ENCODE results near the gene TAGLN3. TPM values are rescaled to one million over a fixed set of nuclear protein-coding genes. Genes with fewer than 3 reads are reported as not detected.

TAGLN3 gene
- total RNA-seq, 4 donors from 2014 or later: 0.22 to 2.6 TPM; not detected in 2

DNA sequence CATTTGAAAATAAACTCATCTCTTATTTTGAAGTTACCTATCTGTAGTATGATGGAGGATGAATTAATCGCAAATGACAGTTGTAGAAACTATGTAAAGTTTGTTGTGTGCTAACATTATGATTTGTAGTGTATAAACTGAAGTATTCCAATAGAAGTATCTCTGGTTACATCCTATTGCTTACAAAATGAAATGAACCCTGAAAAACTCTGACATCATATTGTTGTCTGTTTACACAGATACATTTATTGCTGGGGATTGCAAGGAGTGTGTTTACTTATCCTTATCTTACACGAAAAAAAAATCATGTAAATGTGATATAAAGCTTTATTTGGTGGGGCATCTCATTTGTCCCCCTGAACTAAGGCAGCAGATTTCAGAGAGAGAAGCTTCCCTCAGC, 22.5 kb upstream of the TAGLN3 start:
- Histone ChIP-seq H3K4me1 (peaks cover 8 to 16% of the 10 kb centered on the region in 2 donors), H3K27ac (no peak overlapping the region), H3K9me3 (no peaks in the 10 kb centered on the region), H3K36me3 (peaks cover 0 to 2% of the 10 kb centered on the region in 2 donors), H3K27me3 (no peaks in the 10 kb centered on the region), H3K4me3 (replicated peaks in 1 of 3) (no peak overlapping the region)
- DNase-seq: no peak
- TF ChIP-seq, protein P1, sequence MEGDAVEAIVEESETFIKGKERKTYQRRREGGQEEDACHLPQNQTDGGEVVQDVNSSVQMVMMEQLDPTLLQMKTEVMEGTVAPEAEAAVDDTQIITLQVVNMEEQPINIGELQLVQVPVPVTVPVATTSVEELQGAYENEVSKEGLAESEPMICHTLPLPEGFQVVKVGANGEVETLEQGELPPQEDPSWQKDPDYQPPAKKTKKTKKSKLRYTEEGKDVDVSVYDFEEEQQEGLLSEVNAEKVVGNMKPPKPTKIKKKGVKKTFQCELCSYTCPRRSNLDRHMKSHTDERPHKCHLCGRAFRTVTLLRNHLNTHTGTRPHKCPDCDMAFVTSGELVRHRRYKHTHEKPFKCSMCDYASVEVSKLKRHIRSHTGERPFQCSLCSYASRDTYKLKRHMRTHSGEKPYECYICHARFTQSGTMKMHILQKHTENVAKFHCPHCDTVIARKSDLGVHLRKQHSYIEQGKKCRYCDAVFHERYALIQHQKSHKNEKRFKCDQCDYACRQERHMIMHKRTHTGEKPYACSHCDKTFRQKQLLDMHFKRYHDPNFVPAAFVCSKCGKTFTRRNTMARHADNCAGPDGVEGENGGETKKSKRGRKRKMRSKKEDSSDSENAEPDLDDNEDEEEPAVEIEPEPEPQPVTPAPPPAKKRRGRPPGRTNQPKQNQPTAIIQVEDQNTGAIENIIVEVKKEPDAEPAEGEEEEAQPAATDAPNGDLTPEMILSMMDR (IDR thresholded peaks at IDR 0.05): no peak
- no peak for TF ChIP-seq POLR2A (IDR thresholded peaks at IDR 0.05)
- WGBS, 2 donors: 74 to 79% methylated on average over 2 of the region's 2 CpGs
- intact Hi-C loops (cut with DNase I): no loop called here

DNA sequence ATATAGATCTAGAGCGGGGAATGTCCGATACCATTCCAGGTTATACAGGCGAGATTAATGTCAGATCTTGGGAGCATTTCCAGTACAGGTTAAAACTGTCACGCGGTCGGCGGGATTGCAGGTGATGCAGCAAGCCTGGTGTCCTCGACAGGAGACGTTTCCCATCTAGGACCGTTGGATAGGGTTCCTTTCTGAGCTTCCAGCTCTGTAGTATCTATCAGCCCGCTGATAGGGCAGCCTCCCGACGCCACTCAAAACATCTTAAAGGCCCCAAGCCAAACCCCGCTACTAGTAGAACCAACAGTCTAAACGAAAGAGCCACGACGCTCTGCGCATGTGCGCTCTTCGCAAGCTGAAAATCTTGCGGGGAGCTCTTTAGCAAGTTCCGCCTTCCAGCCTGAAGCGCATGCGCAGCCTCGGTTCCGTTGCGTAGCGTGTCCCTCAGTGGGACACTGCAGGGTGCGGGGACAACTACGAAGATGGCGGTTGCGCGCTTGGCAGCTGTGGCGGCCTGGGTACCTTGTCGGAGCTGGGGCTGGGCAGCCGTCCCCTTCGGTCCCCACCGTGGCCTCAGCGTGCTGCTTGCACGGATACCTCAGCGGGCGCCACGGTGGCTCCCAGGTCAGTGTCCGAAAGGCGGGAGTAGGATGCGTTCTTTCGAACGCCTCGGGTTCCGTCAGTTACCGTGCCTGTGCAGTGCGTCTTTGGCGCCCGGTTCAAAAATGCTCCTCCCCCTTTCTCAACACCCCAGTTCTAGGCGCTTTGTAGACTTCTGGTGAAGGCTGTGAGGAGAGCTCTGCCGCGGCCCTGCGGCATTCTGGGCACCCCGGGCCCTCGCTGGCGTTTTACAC, 19.9 kb upstream of the TAGLN3 start, which contains the start of gene ABHD10:
ABHD10 (plus strand) TSS at position 444 of the 851 bp plus-strand sequence; CDS start at position 480, 36 bp downstream.
- H3K9me3 ChIP-seq: no peaks in the 10 kb centered on the region
- H3K36me3 ChIP-seq: peaks cover 0 to 1% of the 10 kb centered on the region in 2 donors
- peak; percentile 97 to 98 for DNase-seq
- TF ChIP-seq, protein P1 (IDR thresholded peaks at IDR 0.05): no peak
- peak; percentile 88 to 98 for TF ChIP-seq POLR2A (IDR thresholded peaks at IDR 0.05)
- peak within 1 kb of the TSS; percentile 49 to 92 (median 61) for H3K4me3 ChIP-seq (replicated peaks in 1 of 3)
- H3K4me1 ChIP-seq: peaks cover 8 to 25% of the 10 kb centered on the region in 2 donors
- intact Hi-C loops (cut with DNase I): no loop called here
- H3K27me3 ChIP-seq: no peaks in the 10 kb centered on the region
- H3K27ac ChIP-seq: peak within 1 kb of the TSS; percentile 46 to 76 (median 74)
- 2 to 4% methylated on average over 37 to 42 of the region's 61 CpGs for WGBS, 2 donors

DNA sequence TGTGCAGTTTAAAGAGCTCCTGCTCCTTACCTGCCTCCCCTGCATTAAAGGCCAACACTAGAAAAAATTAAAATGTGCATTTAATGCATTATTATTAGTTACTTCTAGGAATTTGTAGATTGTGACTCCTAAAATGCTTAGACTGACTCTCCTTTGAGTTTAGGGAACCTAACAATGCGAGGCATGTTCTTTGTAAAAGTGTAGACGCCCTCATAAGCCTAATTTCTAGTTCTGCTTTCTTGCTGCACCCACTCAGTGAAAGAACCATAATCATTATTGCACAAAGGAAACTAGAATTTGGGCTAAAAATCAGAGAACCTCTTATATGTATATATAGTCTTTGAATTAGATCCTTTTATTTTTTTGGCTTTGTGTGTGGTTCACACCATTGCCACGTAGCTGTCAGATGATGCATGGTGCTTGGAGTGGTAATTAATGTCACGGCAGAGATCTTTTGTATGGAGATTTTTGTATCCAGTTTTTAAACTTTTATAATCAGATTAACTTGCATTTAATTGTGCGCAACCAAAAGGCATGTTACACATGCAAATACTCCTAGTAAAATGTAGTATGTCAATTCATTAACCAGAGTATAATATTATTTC, 19.2 kb upstream of the TAGLN3 start:
- no peaks in the 10 kb centered on the region for H3K27me3 ChIP-seq
- intact Hi-C loops (cut with DNase I): no loop called here
- DNase-seq: no peak
- WGBS, 2 donors: 27 to 29% methylated on average over 5 of the region's 5 CpGs
- H3K36me3 ChIP-seq: no peaks in the 10 kb centered on the region
- no peaks in the 10 kb centered on the region for H3K9me3 ChIP-seq
- H3K27ac ChIP-seq: peak overlapping the region; percentile 46 to 76 (median 74)
- H3K4me1 ChIP-seq: peaks cover 8 to 25% of the 10 kb centered on the region in 2 donors
- TF ChIP-seq POLR2A (IDR thresholded peaks at IDR 0.05): no peak
- TF ChIP-seq, protein P1 (IDR thresholded peaks at IDR 0.05): no peak
- H3K4me3 ChIP-seq (replicated peaks in 1 of 3): peak overlapping the region; percentile 49 to 92 (median 61)

DNA sequence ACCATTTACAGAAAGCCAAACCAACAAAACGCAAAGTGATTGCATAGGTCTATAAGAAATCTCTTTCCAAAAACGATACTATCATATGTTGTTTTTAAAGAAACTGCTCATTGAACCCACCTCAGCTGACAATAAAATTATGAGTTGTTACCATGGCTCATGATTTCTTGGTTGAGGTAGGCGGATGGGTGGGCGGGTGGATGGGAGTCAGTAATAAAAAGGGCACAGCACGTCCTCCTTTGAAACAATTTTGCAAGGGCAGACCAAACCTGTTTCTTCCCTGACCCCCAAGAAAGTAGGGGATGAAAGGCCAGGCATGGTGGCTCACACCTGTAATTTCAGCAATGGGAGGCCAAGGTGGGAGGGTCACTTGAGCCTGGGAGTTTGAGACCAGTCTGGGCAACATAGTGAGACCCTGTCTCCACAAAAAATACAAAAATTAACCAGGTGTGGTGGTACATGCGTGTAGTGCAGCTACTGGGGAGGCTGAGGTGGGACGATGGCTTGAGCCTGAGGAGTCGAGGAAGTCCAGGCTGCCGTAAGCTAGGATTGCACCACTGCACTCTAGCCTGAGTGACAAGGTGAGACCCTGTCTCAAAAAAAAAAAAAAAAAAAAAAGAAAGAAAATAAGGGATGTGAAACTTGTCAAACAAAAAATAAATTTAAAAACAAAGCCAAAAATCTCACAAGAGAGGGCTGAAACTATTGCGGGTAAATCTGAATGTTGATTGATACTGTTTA, 17.8 kb upstream of the TAGLN3 start:
- TF ChIP-seq, protein P1 (IDR thresholded peaks at IDR 0.05): no peak
- no peak for TF ChIP-seq POLR2A (IDR thresholded peaks at IDR 0.05)
- H3K27ac ChIP-seq: no peak overlapping the region
- DNase-seq: no peak
- no peak overlapping the region for H3K4me3 ChIP-seq (replicated peaks in 1 of 3)
- H3K9me3 ChIP-seq: no peaks in the 10 kb centered on the region
- H3K36me3 ChIP-seq: no peaks in the 10 kb centered on the region
- intact Hi-C loops (cut with DNase I): no loop called here
- no peaks in the 10 kb centered on the region for H3K27me3 ChIP-seq
- 93% methylated on average over 10 of the region's 10 CpGs for WGBS, 2 donors
- peaks cover 8 to 25% of the 10 kb centered on the region in 2 donors for H3K4me1 ChIP-seq
